B cell (primary cell): ENCODE data around the gene KRTAP10-9.

Experiments used
- CTCF ChIP-seq: fragments of 200-600 bp; IDR thresholded peaks from one replicate; pipeline ENCODE4 v1.8.0; 2022; ENCODE audit warnings: antibody characterized with exemption, mild to moderate bottlenecking
- EZH2 ChIP-seq: IDR thresholded peaks from 2 replicates; pipeline ENCODE4 v1.6.1; 2012; ENCODE audit warnings: borderline replicate concordance, low read depth, mild to moderate bottlenecking, moderate library complexity, low read length; ENCODE audit not compliant: insufficient read depth, poor library complexity, severe bottlenecking

GRCh38 chr21:44653123-44653522 lies 26.2 kb downstream of the KRTAP10-9 start:
- TF ChIP-seq CTCF (no peak), EZH2 (no peak)
